ENCODE data around the gene FRMD8. TPM values are rescaled to one million over a fixed set of nuclear protein-coding genes. Genes with fewer than 3 reads are reported as not detected.

Gene FRMD8
- total RNA-seq, 4 donors from 2014 or later: 30.4 to 37.3 (median 34.7) TPM

GRCh38 chr11:65456418-65456817 is 70.0 kb downstream of the FRMD8 start:
- Histone ChIP-seq H3K27ac (replicated peaks in 1 of 4) (no peak overlapping the region), H3K9me3 (no peaks in the 10 kb centered on the region), H3K36me3 (no peaks in the 10 kb centered on the region), H3K27me3 (no peaks in the 10 kb centered on the region), H3K4me1 (peaks cover 25 to 36% (median 31%) of the 10 kb centered on the region in 4 donors), H3K4me3 (no peak overlapping the region)
- intact Hi-C loops (cut with DNase I): no loop called here
- WGBS: 89% methylated on average over 3 of the region's 3 CpGs
- TF ChIP-seq POLR2A (IDR thresholded peaks at IDR 0.05; ENCODE audit: low read depth) (no peak), CTCF (IDR thresholded peaks at IDR 0.05) (no peak), POLR2AphosphoS5 (IDR thresholded peaks at IDR 0.05) (no peak), EP300 (IDR thresholded peaks at IDR 0.05) (no peak)
- no peak for DNase-seq (ENCODE audit: extremely low spot score)

GRCh38 chr11:65459552-65459951 is 73.1 kb downstream of the FRMD8 start:
- Histone ChIP-seq H3K9me3 (no peaks in the 10 kb centered on the region), H3K4me3 (no peak overlapping the region), H3K27ac (replicated peaks in 1 of 4) (no peak overlapping the region), H3K4me1 (peaks cover 10 to 19% (median 14%) of the 10 kb centered on the region in 4 donors), H3K27me3 (no peaks in the 10 kb centered on the region), H3K36me3 (no peaks in the 10 kb centered on the region)
- WGBS: 87% methylated on average over 7 of the region's 7 CpGs
- TF ChIP-seq EP300 (IDR thresholded peaks at IDR 0.05): no peak
- TF ChIP-seq CTCF (IDR thresholded peaks at IDR 0.05): no peak
- TF ChIP-seq POLR2AphosphoS5 (IDR thresholded peaks at IDR 0.05): no peak
- TF ChIP-seq POLR2A (IDR thresholded peaks at IDR 0.05; ENCODE audit: low read depth): no peak
- intact Hi-C loops (cut with DNase I): no loop called here
- DNase-seq (ENCODE audit: extremely low spot score): no peak

Small RNA genes within 50 kb of the gene (small RNA-seq; reads per million reads assigned to genes)
- gene RF01684: 0 reads per million in 3 donors

Other genes with a start within 250 kb of the FRMD8 start
- not detected for gene SPDYC, start 216.4 kb upstream of the FRMD8 start, total RNA-seq
- gene CAPN1, start 204.7 kb upstream of the FRMD8 start, total RNA-seq: 100 to 1,000 TPM in 3 of 4 donors, 10 to 100 TPM in 1; 95.9 to 246 (median 167) TPM
- gene POLA2, start 124.7 kb upstream of the FRMD8 start, total RNA-seq: 10 to 100 TPM; 14.7 to 26.6 (median 17.3) TPM
- gene CDC42EP2, start 71.8 kb upstream of the FRMD8 start, total RNA-seq: 10 to 100 TPM; 39.9 to 90.1 (median 54.4) TPM
- 10 to 100 TPM; 40.3 to 60.6 (median 52.9) TPM for gene DPF2, start 52.8 kb upstream of the FRMD8 start, total RNA-seq
- gene TIGD3, start 31.9 kb upstream of the FRMD8 start, total RNA-seq: under 1 TPM in 1 of 4 donors, not detected in 3; 0.19 TPM
- 10 to 100 TPM in 1 of 4 donors, 1 to 10 TPM in 3; 4.6 to 11.3 (median 5.9) TPM for gene SLC25A45, start 4.0 kb upstream of the FRMD8 start, total RNA-seq
- 100 to 1,000 TPM in 2 of 4 donors, 10 to 100 TPM in 2; 42.8 to 181 (median 96.0) TPM for gene NEAT1, start 36.2 kb downstream of the FRMD8 start, total RNA-seq
- over 10,000 TPM in 1 of 4 donors, 1,000 to 10,000 TPM in 3; 2,724 to 15,405 (median 5,373) TPM for gene MALAT1, start 112.4 kb downstream of the FRMD8 start, total RNA-seq
- 100 to 1,000 TPM in 2 of 4 donors, 10 to 100 TPM in 2; 74.3 to 115 (median 104) TPM for gene SCYL1, start 138.4 kb downstream of the FRMD8 start, total RNA-seq
- 100 to 1,000 TPM; 107 to 208 (median 137) TPM for gene LTBP3, start 171.7 kb downstream of the FRMD8 start, total RNA-seq
- gene ZNRD2, start 183.8 kb downstream of the FRMD8 start, total RNA-seq: 10 to 100 TPM; 43.6 to 77.3 (median 63.3) TPM
- 10 to 100 TPM; 47.9 to 90.4 (median 75.0) TPM for gene FAM89B, start 185.9 kb downstream of the FRMD8 start, total RNA-seq
- gene EHBP1L1, start 189.4 kb downstream of the FRMD8 start, total RNA-seq: 100 to 1,000 TPM; 186 to 472 (median 293) TPM
- gene KCNK7, start 209.2 kb downstream of the FRMD8 start, total RNA-seq: 1 to 10 TPM in 3 of 4 donors, under 1 TPM in 1; 0.99 to 1.2 (median 1.2) TPM
- 10 to 100 TPM; 29.9 to 41.7 (median 37.6) TPM for gene MAP3K11, start 227.6 kb downstream of the FRMD8 start, total RNA-seq
- gene PCNX3, start 229.1 kb downstream of the FRMD8 start, total RNA-seq: 10 to 100 TPM; 21.4 to 43.1 (median 27.1) TPM